Chondrocyte (in vitro differentiated cells): ENCODE data around the gene PI4K2A. TPM values are rescaled to one million over a fixed set of nuclear protein-coding genes. Genes with fewer than 3 reads are reported as not detected.
"Not testable (repeated sequence)": the region's sequence is repeated elsewhere in the genome, so short reads cannot be mapped to it uniquely, and the experiment has no call there.

Experiments used
- DNase-seq: peaks from one replicate; pipeline ENCODE4 v3.0.0; 2021; ENCODE audit warnings: mixed read lengths, low spot score
- H3K27ac Mint-ChIP-seq: one replicate; pipeline ENCODE4 v1.8.0; 2021; ENCODE audit warnings: mild to moderate bottlenecking, moderate library complexity, mixed read lengths; ENCODE audit not compliant: unreplicated experiment
- H3K27me3 Mint-ChIP-seq: 2 replicates; pipeline ENCODE4 v1.8.0; 2021; ENCODE audit warnings: low read depth, mixed read lengths
- H3K36me3 Mint-ChIP-seq: 2 replicates; pipeline ENCODE4 v1.8.0; 2021; ENCODE audit warnings: low read depth, mixed read lengths
- H3K4me1 Mint-ChIP-seq: 2 replicates; pipeline ENCODE4 v1.8.0; 2021; ENCODE audit warnings: low read depth, mild to moderate bottlenecking, mixed read lengths
- H3K4me3 Mint-ChIP-seq: one replicate; pipeline ENCODE4 v1.8.0; 2021; ENCODE audit warnings: mild to moderate bottlenecking, moderate library complexity, mixed read lengths; ENCODE audit not compliant: unreplicated experiment
- H3K9me3 Mint-ChIP-seq: 2 replicates; pipeline ENCODE4 v1.8.0; 2021; ENCODE audit warnings: low read depth, mixed read lengths
- total RNA-seq: library from RNA; stranded (reverse); gene quantifications from 3 replicates; pipeline ENCODE4 v1.2.1, GENCODE V29; 2021
- TF ChIP-seq, protein P1 (sequence below): fragments of 200-600 bp; sonication (generic); IDR thresholded peaks from 2 replicates; pipeline ENCODE4 v1.5.0; 2021; ENCODE audit warnings: antibody characterized with exemption, mild to moderate bottlenecking, moderate library complexity

PI4K2A gene
- total RNA-seq, 1 donor from 2014 or later = 20.1 TPM

DNA sequence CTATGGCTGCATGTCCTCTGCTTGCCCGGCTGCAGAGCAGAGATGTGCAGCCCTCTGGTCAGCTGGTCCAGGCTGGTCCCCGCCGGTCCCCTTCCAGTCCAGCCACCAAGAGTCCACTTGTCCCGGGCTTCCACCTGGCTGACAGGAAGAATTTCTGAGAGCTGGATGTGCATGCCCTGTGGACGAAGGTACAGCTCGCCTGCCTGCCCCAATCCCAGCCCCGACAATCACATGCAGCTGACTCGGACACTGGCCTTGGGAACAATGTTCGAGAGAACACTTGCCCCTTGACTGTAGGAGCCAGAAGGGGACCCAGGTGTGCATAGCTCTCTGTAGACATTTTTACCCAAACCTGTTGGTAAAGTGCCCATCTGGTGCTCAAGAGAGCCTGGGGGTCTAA lies 34.8 kb downstream of the PI4K2A start:
- H3K27me3 Mint-ChIP-seq = no peaks in the 10 kb centered on the region
- no peak for DNase-seq
- H3K9me3 Mint-ChIP-seq = no peaks in the 10 kb centered on the region
- no peak overlapping the region for H3K27ac Mint-ChIP-seq
- TF ChIP-seq, protein P1, sequence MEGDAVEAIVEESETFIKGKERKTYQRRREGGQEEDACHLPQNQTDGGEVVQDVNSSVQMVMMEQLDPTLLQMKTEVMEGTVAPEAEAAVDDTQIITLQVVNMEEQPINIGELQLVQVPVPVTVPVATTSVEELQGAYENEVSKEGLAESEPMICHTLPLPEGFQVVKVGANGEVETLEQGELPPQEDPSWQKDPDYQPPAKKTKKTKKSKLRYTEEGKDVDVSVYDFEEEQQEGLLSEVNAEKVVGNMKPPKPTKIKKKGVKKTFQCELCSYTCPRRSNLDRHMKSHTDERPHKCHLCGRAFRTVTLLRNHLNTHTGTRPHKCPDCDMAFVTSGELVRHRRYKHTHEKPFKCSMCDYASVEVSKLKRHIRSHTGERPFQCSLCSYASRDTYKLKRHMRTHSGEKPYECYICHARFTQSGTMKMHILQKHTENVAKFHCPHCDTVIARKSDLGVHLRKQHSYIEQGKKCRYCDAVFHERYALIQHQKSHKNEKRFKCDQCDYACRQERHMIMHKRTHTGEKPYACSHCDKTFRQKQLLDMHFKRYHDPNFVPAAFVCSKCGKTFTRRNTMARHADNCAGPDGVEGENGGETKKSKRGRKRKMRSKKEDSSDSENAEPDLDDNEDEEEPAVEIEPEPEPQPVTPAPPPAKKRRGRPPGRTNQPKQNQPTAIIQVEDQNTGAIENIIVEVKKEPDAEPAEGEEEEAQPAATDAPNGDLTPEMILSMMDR = no peak
- H3K4me3 Mint-ChIP-seq = no peak overlapping the region
- H3K36me3 Mint-ChIP-seq = peaks cover 19% of the 10 kb centered on the region
- no peaks in the 10 kb centered on the region for H3K4me1 Mint-ChIP-seq

GRCh38 chr10:97676770-97677581 lies 36.5 kb downstream of the PI4K2A start:
- no peaks in the 10 kb centered on the region for H3K4me1 Mint-ChIP-seq
- no peak overlapping the region for H3K4me3 Mint-ChIP-seq
- no peaks in the 10 kb centered on the region for H3K9me3 Mint-ChIP-seq
- H3K36me3 Mint-ChIP-seq = peaks cover 16% of the 10 kb centered on the region
- no peaks in the 10 kb centered on the region for H3K27me3 Mint-ChIP-seq
- TF ChIP-seq, protein P1 = peak; percentile 95
- no peak overlapping the region for H3K27ac Mint-ChIP-seq
- no peak for DNase-seq

GRCh38 chr10:97679594-97679993 lies 39.1 kb downstream of the PI4K2A start:
- peaks cover 12% of the 10 kb centered on the region for H3K4me1 Mint-ChIP-seq
- TF ChIP-seq, protein P1 = no peak
- DNase-seq = no peak
- no peak overlapping the region for H3K4me3 Mint-ChIP-seq
- H3K36me3 Mint-ChIP-seq = peaks cover 5% of the 10 kb centered on the region
- no peaks in the 10 kb centered on the region for H3K27me3 Mint-ChIP-seq
- no peaks in the 10 kb centered on the region for H3K9me3 Mint-ChIP-seq
- no peak overlapping the region for H3K27ac Mint-ChIP-seq

- no peaks in the 10 kb centered on the region for H3K36me3 Mint-ChIP-seq
- H3K9me3 Mint-ChIP-seq = no peaks in the 10 kb centered on the region
- H3K4me1 Mint-ChIP-seq = peaks cover 33% of the 10 kb centered on the region
- no peak for DNase-seq
- TF ChIP-seq, protein P1 = no peak
- no peak overlapping the region for H3K4me3 Mint-ChIP-seq
- no peaks in the 10 kb centered on the region for H3K27me3 Mint-ChIP-seq
- peak overlapping the region; percentile 10 for H3K27ac Mint-ChIP-seq
Measured at GRCh38 chr10:97682042-97682441, 41.6 kb downstream of the PI4K2A start.

- Mint-ChIP-seq H3K4me3 (no peak overlapping the region), H3K4me1 (peaks cover 47% of the 10 kb centered on the region), H3K9me3 (no peaks in the 10 kb centered on the region), H3K36me3 (no peaks in the 10 kb centered on the region), H3K27ac (peak overlapping the region; percentile 72), H3K27me3 (no peaks in the 10 kb centered on the region)
- DNase-seq = no peak
- TF ChIP-seq, protein P1 = peak; percentile 8
Measured at GRCh38 chr10:97683556-97684367, 43.3 kb downstream of the PI4K2A start.

DNA sequence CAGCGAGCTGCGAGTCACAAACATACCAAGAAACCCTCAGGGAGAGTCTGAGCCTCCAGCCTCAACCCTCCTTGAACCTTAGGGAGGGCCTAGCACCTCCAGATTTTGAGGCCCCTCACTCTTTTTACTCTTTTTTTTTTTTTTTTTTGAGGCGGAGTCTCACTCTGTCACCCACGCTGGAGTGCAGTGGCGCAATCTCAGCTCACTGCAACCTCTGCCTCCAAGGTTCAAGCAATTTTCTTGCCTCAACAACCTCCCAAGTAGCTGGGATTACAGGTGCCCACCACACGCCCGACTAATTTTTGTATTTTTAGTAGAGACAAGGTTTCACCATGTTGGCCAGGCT lies 43.9 kb downstream of the PI4K2A start:
- Mint-ChIP-seq H3K4me1 (peaks cover 49% of the 10 kb centered on the region), H3K27ac (peak overlapping the region; percentile 72)
- H3K9me3 Mint-ChIP-seq, H3K27me3 Mint-ChIP-seq, DNase-seq, H3K36me3 Mint-ChIP-seq, H3K4me3 Mint-ChIP-seq: not testable (repeated sequence)
